Liver (tissue), 9 donors: ENCODE results near the gene UBTD1. TPM values are rescaled to one million over a fixed set of nuclear protein-coding genes. Genes with fewer than 3 reads are reported as not detected.

Experiments
- DNase-seq: peaks from one replicate; pipeline ENCODE4 v3.0.0-alpha.2; 2017; ENCODE audit warnings: low spot score
- H3K27ac ChIP-seq, 2 donors: one replicate each; pipeline ENCODE4 v1.7.0; 2013; ENCODE audit warnings: inconsistent platforms in 2 of 2, low read length in 2 of 2, control low read depth in 1 of 2, low read depth in 1 of 2, mild to moderate bottlenecking in 1 of 2
- H3K27me3 ChIP-seq, 4 donors: one replicate each; pipeline versions ENCODE4 v1.6.1 to v1.7.0; 2013; ENCODE audit warnings: low read length in 3 of 4, inconsistent platforms in 1 of 4, mild to moderate bottlenecking in 1 of 4, moderate library complexity in 1 of 4; ENCODE audit not compliant: control insufficient read depth in 4 of 4, insufficient read depth in 4 of 4
- H3K36me3 ChIP-seq, 4 donors: one replicate each; pipeline versions ENCODE4 v1.6.1 to v1.7.0; 2013; ENCODE audit warnings: low read length in 3 of 4, mild to moderate bottlenecking in 3 of 4, low read depth in 1 of 4, moderate library complexity in 1 of 4; ENCODE audit not compliant: control insufficient read depth in 4 of 4, insufficient read depth in 3 of 4
- H3K4me1 ChIP-seq, 4 donors: one replicate each; pipeline versions ENCODE4 v1.6.1 to v1.7.0; 2013; ENCODE audit warnings: low read length in 3 of 4, mild to moderate bottlenecking in 3 of 4, moderate library complexity in 1 of 4; ENCODE audit not compliant: control insufficient read depth in 4 of 4, insufficient read depth in 4 of 4
- H3K4me3 ChIP-seq, 3 donors: one replicate each; pipeline versions ENCODE4 v1.6.1 to v1.7.0; 2013; ENCODE audit warnings: low read length in 3 of 3, control low read depth in 1 of 3, low read depth in 1 of 3, mild to moderate bottlenecking in 1 of 3
- H3K9ac ChIP-seq, 2 donors: one replicate each; pipeline ENCODE4 v1.7.0; 2013; ENCODE audit warnings: low read length in 2 of 2, mild to moderate bottlenecking in 2 of 2, moderate library complexity in 2 of 2, control low read depth in 1 of 2, low read depth in 1 of 2
- H3K9me3 ChIP-seq, 4 donors: one replicate each; pipeline versions ENCODE4 v1.6.1 to v1.7.0; 2013; ENCODE audit warnings: low read length in 3 of 4; ENCODE audit not compliant: control insufficient read depth in 4 of 4
- EGR1 ChIP-seq, 2 donors: IDR thresholded peaks; 2 replicates each; pipeline ENCODE4 v1.6.1; 2016 to 2018; ENCODE audit warnings: antibody characterized with exemption in 2 of 2, low read depth in 2 of 2
- FOXA1 ChIP-seq: IDR thresholded peaks from 2 replicates; pipeline ENCODE4 v1.6.1; 2016; ENCODE audit warnings: antibody characterized with exemption
- FOXA2 ChIP-seq: IDR thresholded peaks from 2 replicates; pipeline ENCODE4 v1.6.1; 2016; ENCODE audit warnings: antibody characterized with exemption
- GABPA ChIP-seq, 2 donors: IDR thresholded peaks in 1 of 2; conservative IDR thresholded peaks in 1 of 2; 2 replicates each; pipeline ENCODE4 v1.6.1; 2016; ENCODE audit warnings: antibody characterized with exemption in 2 of 2, mild to moderate bottlenecking in 1 of 2, moderate library complexity in 1 of 2
- HNF4A ChIP-seq, 2 donors: conservative IDR thresholded peaks; 2 replicates each; pipeline ENCODE4 v1.6.1; 2016; ENCODE audit warnings: antibody characterized with exemption in 2 of 2, mild to moderate bottlenecking in 2 of 2
- RAD21 ChIP-seq, 2 donors: IDR thresholded peaks; 2 replicates each; pipeline ENCODE4 v1.6.1; 2016; ENCODE audit warnings: antibody characterized with exemption in 2 of 2, mild to moderate bottlenecking in 2 of 2
- RXRA ChIP-seq, 2 donors: IDR thresholded peaks; 2 replicates each; pipeline ENCODE4 v1.6.1; 2017 to 2018; ENCODE audit warnings: antibody characterized with exemption in 2 of 2, mild to moderate bottlenecking in 1 of 2
- SP1 ChIP-seq: IDR thresholded peaks from 2 replicates; pipeline ENCODE4 v1.6.1; 2018; ENCODE audit warnings: antibody characterized with exemption, mild to moderate bottlenecking
- TAF1 ChIP-seq: conservative IDR thresholded peaks from 2 replicates; pipeline ENCODE4 v1.6.1; 2016; ENCODE audit warnings: antibody characterized with exemption, mild to moderate bottlenecking
- YY1 ChIP-seq: IDR thresholded peaks from 2 replicates; pipeline ENCODE4 v1.6.1; 2016; ENCODE audit warnings: antibody characterized with exemption, mild to moderate bottlenecking
- WGBS: extraction: QIAGEN DNeasy Blood & Tissue Kit; methylation state at CpG from one replicate; pipeline ENCODE4 v1.1.7; 2013; 5-methylcytosine and 5-hydroxymethylcytosine counted together
- polyA plus RNA-seq, 2 donors: library from polyadenylated mRNA; stranded (reverse) in 1 of 2; unstranded in 1 of 2; fragments of 200-250 nt in 1 of 2; fragments of >200 nt in 1 of 2; fragmentation: Nextera tagmentation in 1 of 2; extraction: Ambion mirVana in 1 of 2; gene quantifications; one replicate each; pipeline versions ENCODE4 v1.2.1 to v1.2.3, GENCODE V29; 2013 to 2015
- total RNA-seq, 2 donors: library from RNA; depleted of rRNA; stranded (reverse); fragments of >200 nt; gene quantifications; one replicate each; pipeline ENCODE4 v1.2.3, GENCODE V29; 2014
- TF ChIP-seq, protein P1 (sequence below): IDR thresholded peaks from 2 replicates; pipeline ENCODE4 v1.6.1; 2016; ENCODE audit warnings: antibody characterized with exemption, mild to moderate bottlenecking
- TF ChIP-seq, protein P2 (sequence below): fragments of 150-350 bp; IDR thresholded peaks from 2 replicates; pipeline ENCODE4 v1.5.1; 2017; ENCODE audit warnings: improper control_type of control experiment, low read depth, low read length; ENCODE audit not compliant: missing input control
- donor health status: healthy.
- donor health status: healthy.
- donor health status: healthy.
- donor health status: healthy.
- donor health status: healthy.

Gene UBTD1
- total and polyA plus RNA-seq, 4 donors = 2.7 to 11.0 (median 9.3) TPM

DNA sequence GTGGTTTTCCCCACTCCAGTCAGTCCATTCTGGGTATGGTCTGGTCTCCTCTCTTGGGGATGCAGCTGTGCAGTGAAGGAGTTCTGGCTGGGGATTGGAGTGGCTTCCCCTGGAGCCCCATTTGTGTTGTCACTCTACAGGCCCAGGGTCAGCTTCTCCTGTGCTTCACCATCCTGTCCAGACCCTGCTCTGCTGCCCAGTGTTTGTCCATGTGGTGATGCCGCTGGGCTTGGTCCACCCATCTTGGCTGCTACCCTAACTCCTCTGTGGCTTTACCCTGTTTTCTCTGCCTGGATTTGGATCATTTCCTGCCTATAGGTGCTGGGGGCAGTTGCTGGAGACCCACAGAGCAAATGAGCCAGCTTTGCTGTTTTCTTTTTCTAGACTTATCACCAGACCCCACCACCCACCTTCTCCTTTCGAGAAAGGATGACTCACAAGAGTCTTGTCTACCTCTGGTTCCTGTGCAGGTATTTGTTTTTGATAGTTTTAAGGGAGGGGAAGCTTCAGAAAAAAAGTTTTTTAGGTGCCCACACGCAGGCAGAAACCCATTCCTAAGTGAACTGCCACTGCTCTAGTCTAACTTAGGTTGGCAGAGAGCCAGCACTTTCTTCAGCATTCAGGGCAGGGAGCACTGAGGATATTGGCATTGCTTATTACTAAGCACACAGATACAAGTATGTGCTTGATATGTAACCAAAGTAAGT lies 44.2 kb upstream of the UBTD1 start (continued):
- TF ChIP-seq, protein P1, sequence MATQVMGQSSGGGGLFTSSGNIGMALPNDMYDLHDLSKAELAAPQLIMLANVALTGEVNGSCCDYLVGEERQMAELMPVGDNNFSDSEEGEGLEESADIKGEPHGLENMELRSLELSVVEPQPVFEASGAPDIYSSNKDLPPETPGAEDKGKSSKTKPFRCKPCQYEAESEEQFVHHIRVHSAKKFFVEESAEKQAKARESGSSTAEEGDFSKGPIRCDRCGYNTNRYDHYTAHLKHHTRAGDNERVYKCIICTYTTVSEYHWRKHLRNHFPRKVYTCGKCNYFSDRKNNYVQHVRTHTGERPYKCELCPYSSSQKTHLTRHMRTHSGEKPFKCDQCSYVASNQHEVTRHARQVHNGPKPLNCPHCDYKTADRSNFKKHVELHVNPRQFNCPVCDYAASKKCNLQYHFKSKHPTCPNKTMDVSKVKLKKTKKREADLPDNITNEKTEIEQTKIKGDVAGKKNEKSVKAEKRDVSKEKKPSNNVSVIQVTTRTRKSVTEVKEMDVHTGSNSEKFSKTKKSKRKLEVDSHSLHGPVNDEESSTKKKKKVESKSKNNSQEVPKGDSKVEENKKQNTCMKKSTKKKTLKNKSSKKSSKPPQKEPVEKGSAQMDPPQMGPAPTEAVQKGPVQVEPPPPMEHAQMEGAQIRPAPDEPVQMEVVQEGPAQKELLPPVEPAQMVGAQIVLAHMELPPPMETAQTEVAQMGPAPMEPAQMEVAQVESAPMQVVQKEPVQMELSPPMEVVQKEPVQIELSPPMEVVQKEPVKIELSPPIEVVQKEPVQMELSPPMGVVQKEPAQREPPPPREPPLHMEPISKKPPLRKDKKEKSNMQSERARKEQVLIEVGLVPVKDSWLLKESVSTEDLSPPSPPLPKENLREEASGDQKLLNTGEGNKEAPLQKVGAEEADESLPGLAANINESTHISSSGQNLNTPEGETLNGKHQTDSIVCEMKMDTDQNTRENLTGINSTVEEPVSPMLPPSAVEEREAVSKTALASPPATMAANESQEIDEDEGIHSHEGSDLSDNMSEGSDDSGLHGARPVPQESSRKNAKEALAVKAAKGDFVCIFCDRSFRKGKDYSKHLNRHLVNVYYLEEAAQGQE = no peak
- TF ChIP-seq FOXA1 = no peak
- TF ChIP-seq HNF4A (conservative IDR thresholded peaks at IDR 0.05) = peak in 1 of 2 donors; percentile 23
- TF ChIP-seq SP1 = no peak

GRCh38 chr10:97456034-97456685 lies 42.6 kb upstream of the UBTD1 start:
- 82% methylated on average over 5 of the region's 5 CpGs for WGBS
- Histone ChIP-seq H3K9me3 (no peaks in the 10 kb centered on the region), H3K9ac (no peak overlapping the region), H3K27me3 (no peaks in the 10 kb centered on the region), H3K36me3 (peaks cover 8 to 68% (median 52%) of the 10 kb centered on the region in 4 donors), H3K4me1 (peaks cover 0 to 6% (median 4%) of the 10 kb centered on the region in 4 donors), H3K27ac (no peak overlapping the region), H3K4me3 (no peak overlapping the region)
- DNase-seq = no peak
- TF ChIP-seq FOXA2 = no peak
- TF ChIP-seq EGR1 (IDR thresholded peaks at IDR 0.05; ENCODE audit: low read depth in 2 of 2) = no peak
- TF ChIP-seq HNF4A (conservative IDR thresholded peaks at IDR 0.05) = no peak
- TF ChIP-seq, protein P1 = no peak
- TF ChIP-seq SP1 = no peak
- TF ChIP-seq TAF1 = no peak
- TF ChIP-seq YY1 = no peak
- TF ChIP-seq GABPA (IDR thresholded peaks at IDR 0.05 in 1 of 2, conservative IDR thresholded peaks at IDR 0.05 in 1 of 2) = no peak
- TF ChIP-seq RXRA (IDR thresholded peaks at IDR 0.05) = no peak
- no peak for TF ChIP-seq FOXA1
- TF ChIP-seq, protein P2, sequence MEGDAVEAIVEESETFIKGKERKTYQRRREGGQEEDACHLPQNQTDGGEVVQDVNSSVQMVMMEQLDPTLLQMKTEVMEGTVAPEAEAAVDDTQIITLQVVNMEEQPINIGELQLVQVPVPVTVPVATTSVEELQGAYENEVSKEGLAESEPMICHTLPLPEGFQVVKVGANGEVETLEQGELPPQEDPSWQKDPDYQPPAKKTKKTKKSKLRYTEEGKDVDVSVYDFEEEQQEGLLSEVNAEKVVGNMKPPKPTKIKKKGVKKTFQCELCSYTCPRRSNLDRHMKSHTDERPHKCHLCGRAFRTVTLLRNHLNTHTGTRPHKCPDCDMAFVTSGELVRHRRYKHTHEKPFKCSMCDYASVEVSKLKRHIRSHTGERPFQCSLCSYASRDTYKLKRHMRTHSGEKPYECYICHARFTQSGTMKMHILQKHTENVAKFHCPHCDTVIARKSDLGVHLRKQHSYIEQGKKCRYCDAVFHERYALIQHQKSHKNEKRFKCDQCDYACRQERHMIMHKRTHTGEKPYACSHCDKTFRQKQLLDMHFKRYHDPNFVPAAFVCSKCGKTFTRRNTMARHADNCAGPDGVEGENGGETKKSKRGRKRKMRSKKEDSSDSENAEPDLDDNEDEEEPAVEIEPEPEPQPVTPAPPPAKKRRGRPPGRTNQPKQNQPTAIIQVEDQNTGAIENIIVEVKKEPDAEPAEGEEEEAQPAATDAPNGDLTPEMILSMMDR = no peak
- no peak for TF ChIP-seq RAD21 (IDR thresholded peaks at IDR 0.05)
